Tibial nerve (tissue), 4 donors: ENCODE results near the gene FBXO38.

ENCODE experiments used
- EP300 ChIP-seq, 2 donors: sonication (generic); formaldehyde crosslinking; IDR thresholded peaks; one replicate each; pipeline ENCODE4 v1.6.1; 2017; ENCODE audit warnings: antibody characterized with exemption in 2 of 2, mild to moderate bottlenecking in 1 of 2
- POLR2A ChIP-seq, 2 donors: fragments of 450-650 bp; IDR thresholded peaks; one replicate each; pipeline ENCODE4 v1.6.1; 2017; ENCODE audit warnings: antibody characterized with exemption in 2 of 2, mild to moderate bottlenecking in 2 of 2, moderate library complexity in 2 of 2
- TF ChIP-seq, protein P1 (sequence below), 5 experiments: fragments of 200-600 bp in 3 of 5; fragments of 450-650 bp in 2 of 5; sonication (generic) in 3 of 5; IDR thresholded peaks; one replicate each; pipeline ENCODE4 v1.5.1; 2016 to 2019; ENCODE audit warnings: antibody characterized with exemption in 5 of 5, mild to moderate bottlenecking in 3 of 5, moderate library complexity in 2 of 5

- TF ChIP-seq POLR2A (IDR thresholded peaks at IDR 0.05) (no peak), EP300 (IDR thresholded peaks at IDR 0.05) (no peak)
- TF ChIP-seq, protein P1, sequence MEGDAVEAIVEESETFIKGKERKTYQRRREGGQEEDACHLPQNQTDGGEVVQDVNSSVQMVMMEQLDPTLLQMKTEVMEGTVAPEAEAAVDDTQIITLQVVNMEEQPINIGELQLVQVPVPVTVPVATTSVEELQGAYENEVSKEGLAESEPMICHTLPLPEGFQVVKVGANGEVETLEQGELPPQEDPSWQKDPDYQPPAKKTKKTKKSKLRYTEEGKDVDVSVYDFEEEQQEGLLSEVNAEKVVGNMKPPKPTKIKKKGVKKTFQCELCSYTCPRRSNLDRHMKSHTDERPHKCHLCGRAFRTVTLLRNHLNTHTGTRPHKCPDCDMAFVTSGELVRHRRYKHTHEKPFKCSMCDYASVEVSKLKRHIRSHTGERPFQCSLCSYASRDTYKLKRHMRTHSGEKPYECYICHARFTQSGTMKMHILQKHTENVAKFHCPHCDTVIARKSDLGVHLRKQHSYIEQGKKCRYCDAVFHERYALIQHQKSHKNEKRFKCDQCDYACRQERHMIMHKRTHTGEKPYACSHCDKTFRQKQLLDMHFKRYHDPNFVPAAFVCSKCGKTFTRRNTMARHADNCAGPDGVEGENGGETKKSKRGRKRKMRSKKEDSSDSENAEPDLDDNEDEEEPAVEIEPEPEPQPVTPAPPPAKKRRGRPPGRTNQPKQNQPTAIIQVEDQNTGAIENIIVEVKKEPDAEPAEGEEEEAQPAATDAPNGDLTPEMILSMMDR (IDR thresholded peaks at IDR 0.05), result no peak
Observed at GRCh38 chr5:148353634-148354033, 30.1 kb upstream of the FBXO38 start.
